GM03348 (cell line): Measurements from ENCODE around the gene SKOR1.
A peak's percentile ranks its signal among the peaks of the same experiment; 100 is the strongest.

ENCODE experiments used
- DNase-seq: peaks from one replicate; pipeline ENCODE4 v3.0.0; 2012; ENCODE audit warnings: low spot score

SKOR1 gene

GRCh38 chr15:67824976-67825880 is at the start of gene SKOR1:
Gene SKOR1 (plus strand): TSS chr15:67825509. CDS start chr15:67825603, 94 bp downstream.
- peak; percentile 81 for DNase-seq

- DNase-seq, result no peak
These were observed 49.3 kb upstream of the SKOR1 start for GRCh38 chr15:67775998-67776397.

DNA sequence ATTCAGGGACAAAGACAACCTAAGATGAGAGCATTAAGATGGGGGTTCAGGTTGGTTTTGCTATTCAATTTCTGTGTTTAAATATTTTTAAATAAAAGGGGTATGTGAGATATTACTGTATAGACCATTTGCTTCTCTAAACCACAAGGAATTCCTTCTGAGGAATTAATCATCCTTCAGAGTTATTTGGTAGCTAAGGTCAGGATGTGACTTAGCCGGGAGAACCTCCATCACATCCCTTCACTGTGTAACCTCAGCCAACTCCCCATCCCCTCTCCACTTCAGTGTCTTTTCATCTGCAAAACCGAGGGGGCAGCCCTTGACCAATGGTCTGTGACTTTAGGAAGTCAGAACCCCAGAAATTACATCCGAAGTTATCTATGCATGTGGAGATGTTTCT is 48.7 kb upstream of the SKOR1 start:
- DNase-seq, result peak; percentile 33

DNA sequence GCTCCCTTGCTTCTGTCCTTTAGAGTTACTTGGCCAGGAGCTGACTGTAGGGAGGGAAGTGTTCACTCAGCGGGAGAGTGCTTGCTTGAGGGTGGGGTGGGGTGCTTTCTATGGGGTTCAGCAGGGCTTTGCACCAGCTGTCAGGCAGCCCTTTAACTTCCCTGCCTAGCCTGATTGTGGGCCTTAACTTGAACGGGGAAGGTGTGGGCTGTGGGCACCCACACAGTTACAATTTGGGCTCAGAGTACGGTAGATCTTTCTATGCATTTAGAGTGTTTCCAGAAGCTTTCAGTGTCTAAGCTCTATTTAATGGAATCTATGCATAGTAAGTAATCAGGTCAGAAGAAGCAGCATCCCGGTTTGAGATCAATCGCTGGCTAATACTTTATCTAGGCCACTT is 48.2 kb upstream of the SKOR1 start:
- DNase-seq, result no peak

- DNase-seq, result no peak
These were observed 47.5 kb upstream of the SKOR1 start for GRCh38 chr15:67777773-67778172.

GRCh38 chr15:67778968-67779548 is 46.3 kb upstream of the SKOR1 start:
- no peak for DNase-seq

GRCh38 chr15:67779549-67780111 is 45.7 kb upstream of the SKOR1 start:
- no peak for DNase-seq

DNA sequence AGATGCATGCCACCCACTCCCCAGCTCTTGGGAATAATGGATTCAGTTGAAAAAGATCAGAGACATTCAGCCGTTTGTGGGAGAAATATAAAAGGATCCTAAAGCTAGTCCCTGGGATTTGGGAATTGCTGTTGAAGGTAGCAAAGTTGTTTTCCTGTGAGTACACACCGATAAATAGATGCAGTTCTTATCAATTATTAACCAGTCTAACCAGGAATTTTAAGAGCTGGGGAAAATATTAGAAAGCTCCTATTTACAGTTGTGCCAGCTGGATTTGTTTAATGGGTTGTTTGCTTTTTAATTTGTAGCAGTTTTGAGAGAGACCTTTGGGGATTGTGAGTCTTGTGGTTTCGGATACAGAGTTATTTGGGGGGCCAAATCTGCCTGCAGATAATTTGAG is 44.2 kb upstream of the SKOR1 start:
- no peak for DNase-seq

DNA sequence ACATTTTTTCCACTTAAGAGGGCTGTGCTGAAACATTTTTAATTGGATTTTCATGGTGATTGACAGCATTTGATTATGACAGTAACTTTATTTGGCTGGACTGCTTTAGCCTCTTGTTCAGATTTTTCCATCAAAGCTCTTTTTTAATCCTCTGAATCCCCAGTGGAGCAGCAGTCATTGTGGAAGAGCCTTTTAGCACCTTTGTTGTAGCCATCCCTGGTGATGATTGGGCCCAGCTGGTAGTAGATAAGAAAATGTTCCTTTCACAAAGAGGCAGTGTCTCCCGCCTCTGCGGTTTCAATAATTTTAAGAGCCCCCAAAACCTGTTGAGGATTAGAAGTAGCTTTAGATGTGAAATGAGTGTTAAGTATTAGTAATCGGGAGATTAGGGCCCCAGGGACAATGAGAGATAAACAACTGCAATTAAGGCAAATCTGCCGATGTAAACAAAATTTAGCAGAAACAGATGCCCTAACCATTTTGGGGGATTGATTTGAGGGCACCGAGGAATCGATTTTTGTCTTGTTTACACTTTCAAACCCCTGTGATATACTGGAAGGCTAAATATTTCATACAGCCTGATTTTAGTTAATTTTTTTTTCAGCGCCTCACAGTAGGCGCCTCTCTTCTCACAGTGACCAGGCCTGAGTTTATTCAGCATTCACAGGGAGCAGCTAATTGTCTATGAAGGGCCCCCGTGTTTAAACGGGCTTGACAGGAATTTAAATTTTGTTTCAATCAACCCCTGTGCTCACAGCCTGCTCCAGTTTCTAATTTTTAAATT is 43.2 kb upstream of the SKOR1 start:
- no peak for DNase-seq

DNA sequence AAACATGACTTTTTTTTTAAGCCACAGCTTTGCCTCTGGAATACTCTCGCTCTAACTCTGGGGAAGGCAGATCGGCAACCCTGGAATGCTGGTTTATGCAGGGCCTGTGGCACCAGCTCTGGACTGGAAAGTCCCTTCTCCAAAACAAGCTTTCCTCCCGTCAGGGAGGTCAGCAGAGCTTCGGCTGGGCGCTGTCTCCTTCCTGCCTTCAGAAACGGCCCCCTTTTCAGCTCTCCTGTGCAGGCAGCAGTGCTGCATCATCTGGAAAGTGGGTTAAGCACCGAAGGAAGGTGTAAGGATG is 42.7 kb upstream of the SKOR1 start:
- DNase-seq, result no peak

- DNase-seq, result no peak
These were observed 42.0 kb upstream of the SKOR1 start for GRCh38 chr15:67783303-67783702.

DNA sequence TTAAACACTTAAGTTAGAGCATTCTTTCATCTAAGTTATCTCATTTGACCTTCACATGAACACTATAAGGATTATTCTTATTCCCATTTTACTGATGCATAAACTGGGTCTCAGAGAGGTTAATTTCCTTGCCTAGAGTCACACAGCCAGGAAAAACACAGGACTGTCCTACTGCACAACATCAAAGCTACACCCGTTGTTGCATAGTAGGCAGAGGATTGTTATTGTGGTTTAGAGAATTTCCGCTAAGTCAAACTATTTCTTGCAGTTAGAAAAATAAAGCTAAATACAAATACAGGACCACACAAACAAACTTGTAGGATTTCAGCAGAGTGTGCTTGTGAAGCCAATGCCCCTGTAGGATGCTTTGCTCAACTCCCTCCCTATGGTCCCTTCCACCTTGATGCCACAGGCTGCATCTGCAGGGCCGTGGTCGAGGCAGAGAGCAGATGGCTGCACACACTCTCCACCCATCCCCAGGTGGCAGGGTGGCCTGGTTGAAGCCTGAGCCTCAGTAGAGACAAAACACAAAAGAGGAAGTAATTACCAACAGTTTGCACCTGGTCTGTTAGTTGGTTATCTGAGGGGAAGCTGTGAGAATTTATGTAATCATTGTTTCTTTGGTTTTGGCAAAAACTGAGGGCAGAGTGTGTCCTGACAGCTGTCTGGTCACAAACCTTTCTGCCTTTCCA is 41.1 kb upstream of the SKOR1 start:
- no peak for DNase-seq

GRCh38 chr15:67784856-67785430 is 40.4 kb upstream of the SKOR1 start:
- no peak for DNase-seq

GRCh38 chr15:67785431-67785830 is 39.9 kb upstream of the SKOR1 start:
- DNase-seq, result no peak

DNA sequence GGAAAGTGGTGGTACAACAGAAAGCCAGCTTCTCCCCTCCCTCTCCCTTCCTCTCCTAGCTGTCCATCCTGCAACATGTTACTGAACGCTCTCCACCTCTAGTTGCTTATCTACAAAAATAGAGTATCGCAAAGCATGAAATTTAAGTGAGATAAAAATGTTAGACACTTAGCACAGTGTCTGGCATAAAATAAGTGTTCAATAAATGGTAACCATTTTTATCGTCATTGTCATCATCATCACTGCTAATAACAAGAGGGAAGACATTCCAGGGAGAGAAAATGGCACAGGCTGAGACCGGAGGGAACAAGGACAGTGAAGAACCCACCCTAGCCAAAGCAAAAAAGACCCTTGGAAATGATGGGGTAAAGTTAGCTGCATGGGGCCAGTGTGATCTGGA is 38.7 kb upstream of the SKOR1 start:
- no peak for DNase-seq

DNA sequence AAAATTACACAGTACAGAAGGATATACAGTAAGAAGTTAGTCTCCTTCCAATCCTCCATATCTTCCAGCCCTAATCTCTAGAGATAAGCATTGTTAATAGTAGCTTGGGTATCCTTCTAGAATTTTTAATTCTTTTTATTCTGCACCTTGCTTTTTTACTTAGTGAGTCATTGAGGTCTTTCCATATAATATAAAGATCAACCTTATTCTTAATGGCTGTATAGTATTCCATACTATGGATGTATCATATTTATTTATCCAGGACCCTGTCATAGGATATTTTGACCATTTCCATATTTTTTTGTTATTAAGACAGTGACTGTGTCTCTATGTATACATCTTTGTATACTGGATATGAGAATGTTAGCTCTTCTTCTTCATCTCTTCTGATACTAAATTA is 36.3 kb upstream of the SKOR1 start:
- no peak for DNase-seq

- DNase-seq, result no peak
These were observed 34.5 kb upstream of the SKOR1 start for GRCh38 chr15:67790610-67791319.

- DNase-seq, result no peak
These were observed 32.9 kb upstream of the SKOR1 start for GRCh38 chr15:67792250-67792942.

- DNase-seq, result no peak
These were observed 30.3 kb upstream of the SKOR1 start for GRCh38 chr15:67794832-67795574.
